Measurements from ENCODE around the gene KCNJ2. TPM values are rescaled to one million over a fixed set of nuclear protein-coding genes. Genes with fewer than 3 reads are reported as not detected.

KCNJ2 gene
- total and polyA plus RNA-seq, 5 donors: 2.3 to 11.3 (median 8.0) TPM

Other genes starting within 250 kb of the KCNJ2 start
- under 1 TPM in 1 of 4 donors, not detected in 3; 0.06 TPM for gene KCNJ16, start 94.3 kb upstream of the KCNJ2 start, total RNA-seq
- not detected for gene KCNJ16, start 94.3 kb upstream of the KCNJ2 start, polyA plus RNA-seq

Data from right cardiac atrium (tissue), 5 donors.